GM19395 (cell line): ENCODE measurements around the gene FAM43A.
A peak's percentile ranks its signal among the peaks of the same experiment; 100 is the strongest.

Experiments
- ATAC-seq: cut with Tn5 transposase; IDR thresholded peaks from one replicate; pipeline ENCODE4 v1.9.1; 2021; ENCODE audit warnings: mild to moderate bottlenecking, moderate library complexity; ENCODE audit not compliant: unreplicated experiment

The FAM43A gene

GRCh38 chr3:194705761-194706160, 20.1 kb downstream of the FAM43A start:
- no peak for ATAC-seq

DNA sequence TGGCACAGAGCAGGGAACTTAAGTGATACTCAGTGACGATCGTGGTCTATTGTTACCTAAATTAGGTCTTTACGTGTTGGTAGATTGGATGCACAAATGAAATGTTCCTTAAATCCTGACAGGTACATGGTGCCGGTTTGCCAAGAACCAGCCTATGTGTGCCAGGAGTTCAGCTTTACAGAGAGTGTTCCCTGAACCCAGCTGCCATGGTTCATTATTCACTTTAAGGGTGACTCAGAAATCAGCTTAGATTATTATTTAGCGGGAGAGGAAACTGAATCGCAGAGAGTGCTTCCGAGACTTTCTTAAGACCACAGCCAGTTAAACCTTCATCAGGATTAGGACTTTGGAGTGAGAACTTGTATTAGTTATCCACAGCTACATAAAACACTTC, 21.5 kb downstream of the FAM43A start:
- no peak for ATAC-seq

GRCh38 chr3:194711286-194711685, 25.6 kb downstream of the FAM43A start:
- no peak for ATAC-seq

DNA sequence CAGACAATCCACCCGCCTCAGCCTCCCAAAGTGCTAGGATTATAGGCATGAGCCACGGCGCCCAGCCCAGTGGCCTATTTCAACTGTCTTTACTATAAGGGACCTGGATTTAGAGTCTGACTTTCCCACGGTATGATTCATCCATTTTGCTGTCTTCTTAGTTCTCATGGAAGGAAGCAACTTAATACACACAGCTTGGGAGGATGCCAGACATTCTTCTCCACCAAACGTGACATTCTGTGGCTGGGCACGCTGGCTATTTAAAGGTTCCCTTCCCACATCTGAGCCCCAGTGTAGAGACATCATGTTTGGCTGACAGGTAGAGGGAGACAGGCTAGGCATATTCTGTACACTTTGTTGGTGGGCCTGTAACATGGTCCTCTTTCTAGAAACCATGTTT, 26.2 kb downstream of the FAM43A start:
- no peak for ATAC-seq

DNA sequence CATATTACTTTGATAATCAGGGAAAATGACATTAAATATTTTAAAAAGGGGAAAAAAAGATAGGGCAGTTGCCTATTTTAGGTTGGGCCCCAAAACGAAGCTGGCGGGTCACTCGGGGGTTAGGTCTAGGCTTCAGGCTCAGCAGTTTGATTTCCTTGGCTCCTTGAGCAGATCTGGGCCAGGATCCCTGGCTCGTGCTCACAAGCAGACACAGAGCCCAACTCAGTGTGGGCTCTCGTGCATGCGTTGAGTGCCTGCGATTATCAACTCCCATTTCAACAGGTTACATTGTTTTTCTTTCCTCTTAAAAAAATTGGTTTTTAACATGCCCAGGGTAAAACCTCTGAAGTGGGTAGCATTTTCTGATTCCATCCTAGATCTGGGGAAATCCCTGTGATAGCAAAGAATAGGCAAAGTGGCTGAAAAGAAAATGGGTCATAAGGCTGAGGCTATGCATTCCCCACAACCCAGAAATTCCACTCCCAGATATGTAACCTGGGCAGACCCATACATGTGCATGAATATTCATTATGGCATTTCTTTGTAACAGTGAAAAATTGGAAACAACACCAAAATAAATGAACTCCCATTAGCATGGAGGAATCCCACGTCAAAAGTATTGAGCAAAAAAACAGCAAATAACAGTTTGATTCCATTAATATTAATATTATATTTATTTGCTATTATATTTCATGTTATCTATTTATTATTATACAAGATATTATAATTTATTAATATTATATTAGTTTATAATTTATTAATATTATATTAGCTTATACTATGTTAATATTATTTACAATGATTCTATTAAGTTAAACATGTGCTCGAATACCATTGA, 27.8 kb downstream of the FAM43A start:
- ATAC-seq: no peak

- ATAC-seq: no peak
These were observed 28.4 kb downstream of the FAM43A start for GRCh38 chr3:194714137-194714455.

GRCh38 chr3:194714564-194714963, 28.9 kb downstream of the FAM43A start:
- ATAC-seq: no peak

GRCh38 chr3:194715022-194715800, 29.5 kb downstream of the FAM43A start:
- ATAC-seq: no peak

GRCh38 chr3:194718079-194718478, 32.4 kb downstream of the FAM43A start:
- ATAC-seq: no peak

DNA sequence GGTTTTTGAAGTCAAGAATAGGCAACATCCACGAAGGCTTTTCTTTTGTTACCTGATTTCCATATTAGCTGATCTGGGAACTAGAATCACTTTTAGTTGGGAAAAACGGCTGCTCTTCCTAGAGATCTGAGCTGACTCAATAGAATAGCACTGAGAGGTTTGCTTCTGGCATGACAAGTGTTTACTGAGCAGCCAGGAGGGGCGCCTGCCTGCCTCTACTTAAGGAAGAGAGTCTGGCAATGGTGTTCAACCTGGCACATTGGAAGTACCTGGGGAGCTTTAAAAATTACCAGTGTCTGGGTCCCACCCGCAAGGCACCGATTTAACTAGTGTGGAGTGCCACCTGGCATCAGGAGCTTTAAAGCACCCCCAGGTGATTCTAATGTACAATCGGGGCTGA, 34.4 kb downstream of the FAM43A start:
- no peak for ATAC-seq

DNA sequence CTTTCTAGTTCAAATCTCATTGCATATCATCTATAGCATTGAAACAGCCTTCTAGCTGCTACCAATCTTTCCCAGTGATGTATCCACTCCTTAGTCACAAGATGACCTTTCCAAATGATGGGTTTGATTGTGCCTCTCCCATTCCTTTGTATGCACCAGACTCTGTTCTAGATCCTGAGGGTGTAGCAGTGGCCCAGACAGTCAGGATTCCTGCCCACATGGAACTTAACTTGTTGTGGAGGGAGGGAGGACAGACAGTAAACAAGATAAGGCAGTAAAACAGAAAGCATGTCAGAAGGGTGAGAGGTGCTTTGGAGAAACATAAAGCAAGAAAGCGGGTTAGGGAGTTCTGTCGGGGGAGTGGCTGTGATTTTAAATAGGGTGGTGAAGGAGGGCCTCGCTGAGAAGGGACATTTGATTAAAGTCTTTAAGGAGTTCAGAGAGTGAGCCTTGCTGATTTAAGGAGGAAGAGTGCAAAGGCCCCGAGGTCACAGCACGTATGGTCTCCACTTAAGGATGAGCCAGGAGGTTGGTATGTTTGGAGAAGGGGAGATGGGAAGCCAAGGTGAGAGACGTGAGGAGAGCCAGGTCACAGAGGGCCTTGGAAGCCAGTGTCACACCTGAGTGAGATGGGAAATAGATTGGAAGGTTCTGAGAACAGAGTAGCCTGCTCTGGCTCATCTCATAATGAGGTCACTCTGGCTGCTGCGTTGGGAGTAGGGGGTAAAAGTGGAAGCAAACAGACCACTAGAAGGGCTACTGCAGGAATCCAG, 38.3 kb downstream of the FAM43A start:
- no peak for ATAC-seq

DNA sequence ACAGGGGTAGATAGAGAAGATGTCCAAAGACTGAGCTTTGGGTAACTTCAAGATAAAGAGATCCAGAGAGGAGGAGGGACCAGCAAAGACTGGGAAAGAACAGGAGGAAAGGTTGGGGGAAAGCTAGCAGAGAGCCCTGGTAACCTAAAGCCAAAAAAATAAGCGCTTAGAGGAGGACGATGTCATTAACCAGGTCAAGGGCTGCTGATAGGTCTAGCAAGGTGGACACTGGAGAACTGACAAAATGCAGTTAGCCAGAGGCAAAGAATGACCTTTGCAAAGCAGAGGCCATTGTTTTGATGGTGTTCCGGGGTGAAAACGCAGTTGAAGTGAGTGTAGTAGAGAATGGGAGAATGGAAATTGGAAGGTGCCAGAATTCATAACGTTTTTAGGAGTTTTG, 39.7 kb downstream of the FAM43A start:
- no peak for ATAC-seq

GRCh38 chr3:194727435-194728128, 41.9 kb downstream of the FAM43A start:
- ATAC-seq: no peak

DNA sequence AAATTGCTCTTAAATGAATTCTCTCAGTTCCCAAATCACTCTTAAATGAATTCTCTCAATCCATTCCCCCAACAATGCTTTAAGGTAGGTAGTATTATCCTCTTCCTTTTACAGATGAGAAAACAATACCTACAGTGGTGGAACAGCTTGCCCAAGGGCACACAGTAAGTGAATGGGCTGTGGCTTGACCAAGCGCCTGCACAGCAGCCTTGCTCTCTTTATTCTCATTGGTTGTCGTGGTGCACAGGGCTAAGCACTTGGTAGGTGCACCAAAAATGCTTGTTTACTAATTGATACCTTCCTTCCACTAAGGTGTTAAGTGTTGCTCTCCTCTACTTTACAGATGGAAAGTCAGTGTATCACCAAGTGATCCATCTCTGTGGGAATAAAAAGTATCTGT, 43.3 kb downstream of the FAM43A start:
- no peak for ATAC-seq

DNA sequence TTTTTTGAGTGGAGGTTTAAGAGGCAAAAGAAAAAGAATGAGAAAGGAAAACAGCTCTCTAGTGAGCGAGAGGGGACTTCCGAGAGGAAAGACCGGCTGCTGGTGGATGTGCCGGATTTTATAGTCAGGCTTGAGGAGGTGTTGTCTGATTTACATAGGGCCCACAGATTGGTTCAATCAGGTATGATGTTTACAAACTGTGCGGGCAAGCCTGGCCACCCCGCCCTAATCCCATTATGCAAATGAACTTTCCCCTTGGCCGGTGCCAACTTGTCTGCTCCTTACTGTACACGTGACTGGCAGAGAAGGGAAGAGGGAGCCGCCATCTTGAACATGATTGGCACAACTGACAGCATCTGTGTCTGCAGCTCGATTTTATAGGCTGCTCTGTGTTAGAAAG, 44.7 kb downstream of the FAM43A start:
- ATAC-seq: no peak

GRCh38 chr3:194731506-194732073, 45.9 kb downstream of the FAM43A start:
- no peak for ATAC-seq

DNA sequence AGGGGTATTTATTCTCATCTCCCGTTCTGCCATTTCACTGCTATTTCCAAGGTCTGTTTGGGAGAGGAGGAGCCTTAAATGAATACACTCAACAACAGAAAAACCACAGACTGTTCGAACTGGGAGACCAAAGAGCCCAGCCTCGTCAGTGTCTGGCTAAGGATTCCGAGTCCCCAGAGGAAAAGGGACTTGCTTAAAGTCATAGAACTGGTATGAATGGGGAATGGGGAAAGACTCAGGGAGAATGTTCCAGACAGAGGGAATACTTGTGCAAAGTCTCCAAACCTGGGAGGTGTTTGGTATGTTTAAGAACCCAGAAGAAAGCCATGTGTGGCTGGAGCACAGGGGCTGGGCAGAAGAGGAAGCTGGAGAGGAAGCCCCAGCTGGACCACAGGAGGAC, 46.9 kb downstream of the FAM43A start:
- no peak for ATAC-seq

GRCh38 chr3:194736277-194736895, 50.7 kb downstream of the FAM43A start:
- no peak for ATAC-seq

GRCh38 chr3:194736896-194737600, 51.4 kb downstream of the FAM43A start:
- peak; percentile 57 for ATAC-seq
